GM23338 (cell line): Measurements from ENCODE around the gene SRMS. TPM values are rescaled to one million over a fixed set of nuclear protein-coding genes. Genes with fewer than 3 reads are reported as not detected.

Experiments used
- ATAC-seq: fragments of 200-7000 bp; cut with Tn5 transposase; 3 replicates; pipeline ENCODE4 v1.9.1; 2020
- DNase-seq: peaks from one replicate; pipeline ENCODE4 v3.0.0-alpha.2; 2015; ENCODE audit warnings: low spot score
- H2AFZ ChIP-seq: fragments of 200-600 bp; sonication (generic); 2 replicates; pipeline ENCODE4 v1.8.0; 2016; ENCODE audit warnings: antibody characterized with exemption, mild to moderate bottlenecking, moderate library complexity
- H3F3A ChIP-seq: fragments of 200-600 bp; sonication (generic); replicated peaks from 2 replicates; pipeline ENCODE4 v1.8.0; 2017; ENCODE audit warnings: antibody characterized with exemption, mixed run types, low read depth
- H3K27ac ChIP-seq: fragments of 200-600 bp; sonication (generic); 2 replicates; pipeline ENCODE4 v1.6.1; 2016; ENCODE audit warnings: low read depth
- H3K27me3 ChIP-seq: fragments of 200-600 bp; sonication (generic); 2 replicates; pipeline ENCODE4 v1.8.0; 2016; ENCODE audit warnings: mild to moderate bottlenecking, mixed run types, moderate library complexity; ENCODE audit not compliant: insufficient read depth
- H3K36me3 ChIP-seq: fragments of 200-600 bp; sonication (generic); 2 replicates; pipeline ENCODE4 v1.8.0; 2016; ENCODE audit warnings: mild to moderate bottlenecking; ENCODE audit not compliant: insufficient read depth
- H3K4me1 ChIP-seq: fragments of 200-600 bp; sonication (generic); 2 replicates; pipeline ENCODE4 v1.8.0; 2016; ENCODE audit warnings: mild to moderate bottlenecking, moderate library complexity; ENCODE audit not compliant: insufficient read depth
- H3K4me2 ChIP-seq: fragments of 200-600 bp; sonication (generic); 2 replicates; pipeline ENCODE4 v1.7.1; 2017; ENCODE audit warnings: mixed run types
- H3K4me3 ChIP-seq: fragments of 200-600 bp; sonication (generic); 2 replicates; pipeline ENCODE4 v1.6.1; 2016; ENCODE audit warnings: mixed run types
- H3K79me2 ChIP-seq: fragments of 200-600 bp; sonication (generic); replicated peaks from 2 replicates; pipeline ENCODE4 v1.8.0; 2017; ENCODE audit warnings: mild to moderate bottlenecking; ENCODE audit not compliant: insufficient read depth
- H3K9me2 ChIP-seq: fragments of 200-600 bp; sonication (generic); 2 replicates; pipeline ENCODE4 v1.8.0; 2017; ENCODE audit not compliant: insufficient read depth
- H4K20me1 ChIP-seq: fragments of 200-600 bp; sonication (generic); replicated peaks from 2 replicates; pipeline ENCODE4 v1.8.0; 2017; ENCODE audit warnings: mild to moderate bottlenecking; ENCODE audit not compliant: insufficient read depth
- H3K27ac Mint-ChIP-seq: 2 replicates; pipeline ENCODE4 v1.8.0; 2020; ENCODE audit warnings: inconsistent platforms, mild to moderate bottlenecking, moderate library complexity, mixed read lengths
- H3K27me3 Mint-ChIP-seq: 3 replicates; pipeline ENCODE4 v1.8.0; 2022; ENCODE audit warnings: low read depth, mild to moderate bottlenecking, moderate library complexity, mixed read lengths, inconsistent platforms; ENCODE audit not compliant: insufficient read depth, poor library complexity
- H3K36me3 Mint-ChIP-seq: 3 replicates; pipeline ENCODE4 v1.8.0; 2021; ENCODE audit warnings: low read depth, mild to moderate bottlenecking, inconsistent platforms, moderate library complexity, mixed read lengths
- H3K4me1 Mint-ChIP-seq: 3 replicates; pipeline ENCODE4 v1.8.0; 2020; ENCODE audit warnings: mild to moderate bottlenecking, inconsistent platforms, mixed read lengths
- H3K4me3 Mint-ChIP-seq: 3 replicates; pipeline ENCODE4 v1.8.0; 2021; ENCODE audit warnings: moderate library complexity, mild to moderate bottlenecking, inconsistent platforms, mixed read lengths
- H3K9me3 Mint-ChIP-seq: 3 replicates; pipeline ENCODE4 v1.8.0; 2020; ENCODE audit warnings: moderate library complexity, mild to moderate bottlenecking, inconsistent platforms, mixed read lengths
- CREB1 ChIP-seq: fragments of 250-450 bp; sonication (Bioruptor Pico); IDR thresholded peaks from 2 replicates; pipeline ENCODE4 v1.5.0; 2020; ENCODE audit warnings: low read depth, mild to moderate bottlenecking, moderate library complexity
- EZH2 ChIP-seq: fragments of 200-600 bp; sonication (generic); IDR thresholded peaks from one replicate; pipeline ENCODE4 v1.8.0; 2017; ENCODE audit warnings: antibody characterized with exemption, mild to moderate bottlenecking, low read depth; ENCODE audit not compliant: unreplicated experiment
- JUNB ChIP-seq: IDR thresholded peaks from one replicate; pipeline ENCODE4 v1.6.1; 2016; ENCODE audit warnings: antibody characterized with exemption; ENCODE audit not compliant: unreplicated experiment
- POLR2AphosphoS5 ChIP-seq: IDR thresholded peaks from 2 replicates; pipeline ENCODE4 v1.6.1; 2016; ENCODE audit warnings: antibody characterized with exemption, low read depth
- STAT1 ChIP-seq: IDR thresholded peaks from one replicate; pipeline ENCODE4 v1.6.1; 2016; ENCODE audit warnings: antibody characterized with exemption; ENCODE audit not compliant: unreplicated experiment
- ZNF331 ChIP-seq: fragments of 250-450 bp; sonication (Bioruptor Pico); IDR thresholded peaks from 2 replicates; pipeline ENCODE4 v1.5.0; 2020; ENCODE audit warnings: low read depth, mild to moderate bottlenecking, moderate library complexity
- polyA plus RNA-seq: library from polyadenylated mRNA; unstranded; fragments of >200 nt; fragmentation: Nextera tagmentation; extraction: Ambion mirVana; gene quantifications from 2 replicates; pipeline ENCODE4 v1.2.1, GENCODE V29; 2016
- total RNA-seq: library from RNA; depleted of rRNA; stranded (reverse); fragments of >200 nt; shearing (Covaris generic); gene quantifications from 2 replicates; pipeline ENCODE4 v1.2.3, GENCODE V29; 2014
- TF ChIP-seq, protein P1 (sequence below), 2 experiments: fragments of 200-600 bp in 1 of 2; sonication (generic) in 1 of 2; conservative IDR thresholded peaks; 2 replicates each; pipeline versions ENCODE4 v1.5.1 to v1.6.1; 2016 to 2017; ENCODE audit warnings: antibody characterized with exemption in 2 of 2, low read depth in 2 of 2, mild to moderate bottlenecking in 2 of 2, moderate library complexity in 1 of 2
- TF ChIP-seq, protein P2 (sequence below): IDR thresholded peaks from one replicate; pipeline ENCODE4 v1.6.1; 2018; ENCODE audit warnings: antibody characterized with exemption; ENCODE audit not compliant: unreplicated experiment
- TF ChIP-seq, protein P3 (sequence below): IDR thresholded peaks from 2 replicates; pipeline ENCODE4 v1.6.1; 2016; ENCODE audit warnings: antibody characterized with exemption

SRMS gene
- total and polyA plus RNA-seq, 2 experiments from 2014 or later: 0.23 to 0.59 TPM

DNA sequence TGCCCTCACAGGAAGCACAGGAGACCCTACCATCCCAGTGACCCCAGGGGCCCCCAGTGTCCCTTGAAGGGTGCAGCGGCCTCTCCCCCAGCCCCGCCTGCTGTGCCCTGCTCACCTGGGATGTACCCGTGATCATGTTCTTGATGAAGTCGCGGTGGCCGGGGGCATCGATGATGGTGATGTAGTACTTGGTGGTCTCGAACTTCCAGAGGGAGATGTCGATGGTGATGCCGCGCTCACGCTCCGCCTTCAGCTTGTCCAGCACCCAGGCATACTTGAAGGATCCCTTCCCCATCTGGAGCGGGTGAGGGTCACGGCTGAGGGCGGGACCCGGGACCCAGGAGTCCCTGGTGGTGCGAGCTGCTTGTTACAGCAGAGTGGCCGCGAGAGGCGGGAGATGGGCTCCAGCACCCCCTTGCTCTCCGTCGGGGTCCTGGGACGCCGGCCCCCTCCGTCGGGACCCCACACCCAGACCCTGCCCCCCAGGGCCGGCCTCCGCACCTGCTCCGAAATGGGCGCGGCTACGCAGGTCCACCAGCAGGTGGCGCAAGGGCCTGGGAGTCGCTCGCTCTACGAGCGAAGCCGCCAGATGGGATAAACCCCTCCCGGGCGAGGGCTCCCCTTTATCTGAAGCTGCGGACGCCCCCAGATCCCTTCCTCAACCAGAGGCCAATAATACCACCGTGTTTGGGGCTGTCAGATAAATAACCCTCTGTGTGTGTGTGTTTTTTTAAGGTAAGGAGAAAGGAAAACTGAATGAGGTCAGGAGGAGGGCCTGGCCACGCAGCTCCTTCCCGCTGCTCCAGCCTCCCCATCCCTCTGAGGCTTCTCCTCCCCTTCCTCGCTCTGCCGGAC, 51.6 kb downstream of the SRMS start:
- Histone ChIP-seq H3K4me1 (peaks cover 14% of the 10 kb centered on the region; the same call in 1 of the 2 replicates), H3K36me3 (no peaks in the 10 kb centered on the region), H3K79me2 (no peaks in the 10 kb centered on the region), H3K27me3 (peaks cover 36% of the 10 kb centered on the region), H3K4me3 (peak overlapping the region; percentile 45; the same call in 1 of the 2 replicates), H3K9me2 (0 out of 2 replicates have a peak, but pooled peaks cover 5% of the 10 kb centered on the region), H2AFZ (peak overlapping the region; percentile 91; the same call in 1 of the 2 replicates), H4K20me1 (no peaks in the 10 kb centered on the region), H3F3A (no peaks in the 10 kb centered on the region), H3K27ac (no peak overlapping the region), H3K4me2 (peak overlapping the region; percentile 81)
- Mint-ChIP-seq H3K4me3 (peak overlapping the region; percentile 49; the same call in 2 of the 3 replicates), H3K27me3 (peaks cover 31% of the 10 kb centered on the region), H3K4me1 (peaks cover 3% of the 10 kb centered on the region; the same call in 2 of the 3 replicates), H3K9me3 (peaks cover 3% of the 10 kb centered on the region; the same call in 1 of the 3 replicates), H3K27ac (no peak overlapping the region), H3K36me3 (peaks cover 17% of the 10 kb centered on the region)
- TF ChIP-seq CREB1 (CRISPR knock-in tag): peak; percentile 46
- TF ChIP-seq, protein P1, sequence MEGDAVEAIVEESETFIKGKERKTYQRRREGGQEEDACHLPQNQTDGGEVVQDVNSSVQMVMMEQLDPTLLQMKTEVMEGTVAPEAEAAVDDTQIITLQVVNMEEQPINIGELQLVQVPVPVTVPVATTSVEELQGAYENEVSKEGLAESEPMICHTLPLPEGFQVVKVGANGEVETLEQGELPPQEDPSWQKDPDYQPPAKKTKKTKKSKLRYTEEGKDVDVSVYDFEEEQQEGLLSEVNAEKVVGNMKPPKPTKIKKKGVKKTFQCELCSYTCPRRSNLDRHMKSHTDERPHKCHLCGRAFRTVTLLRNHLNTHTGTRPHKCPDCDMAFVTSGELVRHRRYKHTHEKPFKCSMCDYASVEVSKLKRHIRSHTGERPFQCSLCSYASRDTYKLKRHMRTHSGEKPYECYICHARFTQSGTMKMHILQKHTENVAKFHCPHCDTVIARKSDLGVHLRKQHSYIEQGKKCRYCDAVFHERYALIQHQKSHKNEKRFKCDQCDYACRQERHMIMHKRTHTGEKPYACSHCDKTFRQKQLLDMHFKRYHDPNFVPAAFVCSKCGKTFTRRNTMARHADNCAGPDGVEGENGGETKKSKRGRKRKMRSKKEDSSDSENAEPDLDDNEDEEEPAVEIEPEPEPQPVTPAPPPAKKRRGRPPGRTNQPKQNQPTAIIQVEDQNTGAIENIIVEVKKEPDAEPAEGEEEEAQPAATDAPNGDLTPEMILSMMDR (conservative IDR thresholded peaks at IDR 0.05; ENCODE audit: low read depth in 2 of 2): peak; percentile 84 to 91
- TF ChIP-seq, protein P2, sequence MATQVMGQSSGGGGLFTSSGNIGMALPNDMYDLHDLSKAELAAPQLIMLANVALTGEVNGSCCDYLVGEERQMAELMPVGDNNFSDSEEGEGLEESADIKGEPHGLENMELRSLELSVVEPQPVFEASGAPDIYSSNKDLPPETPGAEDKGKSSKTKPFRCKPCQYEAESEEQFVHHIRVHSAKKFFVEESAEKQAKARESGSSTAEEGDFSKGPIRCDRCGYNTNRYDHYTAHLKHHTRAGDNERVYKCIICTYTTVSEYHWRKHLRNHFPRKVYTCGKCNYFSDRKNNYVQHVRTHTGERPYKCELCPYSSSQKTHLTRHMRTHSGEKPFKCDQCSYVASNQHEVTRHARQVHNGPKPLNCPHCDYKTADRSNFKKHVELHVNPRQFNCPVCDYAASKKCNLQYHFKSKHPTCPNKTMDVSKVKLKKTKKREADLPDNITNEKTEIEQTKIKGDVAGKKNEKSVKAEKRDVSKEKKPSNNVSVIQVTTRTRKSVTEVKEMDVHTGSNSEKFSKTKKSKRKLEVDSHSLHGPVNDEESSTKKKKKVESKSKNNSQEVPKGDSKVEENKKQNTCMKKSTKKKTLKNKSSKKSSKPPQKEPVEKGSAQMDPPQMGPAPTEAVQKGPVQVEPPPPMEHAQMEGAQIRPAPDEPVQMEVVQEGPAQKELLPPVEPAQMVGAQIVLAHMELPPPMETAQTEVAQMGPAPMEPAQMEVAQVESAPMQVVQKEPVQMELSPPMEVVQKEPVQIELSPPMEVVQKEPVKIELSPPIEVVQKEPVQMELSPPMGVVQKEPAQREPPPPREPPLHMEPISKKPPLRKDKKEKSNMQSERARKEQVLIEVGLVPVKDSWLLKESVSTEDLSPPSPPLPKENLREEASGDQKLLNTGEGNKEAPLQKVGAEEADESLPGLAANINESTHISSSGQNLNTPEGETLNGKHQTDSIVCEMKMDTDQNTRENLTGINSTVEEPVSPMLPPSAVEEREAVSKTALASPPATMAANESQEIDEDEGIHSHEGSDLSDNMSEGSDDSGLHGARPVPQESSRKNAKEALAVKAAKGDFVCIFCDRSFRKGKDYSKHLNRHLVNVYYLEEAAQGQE: no peak
- ATAC-seq (peak; percentile 68), DNase-seq (peak; percentile 87)

DNA sequence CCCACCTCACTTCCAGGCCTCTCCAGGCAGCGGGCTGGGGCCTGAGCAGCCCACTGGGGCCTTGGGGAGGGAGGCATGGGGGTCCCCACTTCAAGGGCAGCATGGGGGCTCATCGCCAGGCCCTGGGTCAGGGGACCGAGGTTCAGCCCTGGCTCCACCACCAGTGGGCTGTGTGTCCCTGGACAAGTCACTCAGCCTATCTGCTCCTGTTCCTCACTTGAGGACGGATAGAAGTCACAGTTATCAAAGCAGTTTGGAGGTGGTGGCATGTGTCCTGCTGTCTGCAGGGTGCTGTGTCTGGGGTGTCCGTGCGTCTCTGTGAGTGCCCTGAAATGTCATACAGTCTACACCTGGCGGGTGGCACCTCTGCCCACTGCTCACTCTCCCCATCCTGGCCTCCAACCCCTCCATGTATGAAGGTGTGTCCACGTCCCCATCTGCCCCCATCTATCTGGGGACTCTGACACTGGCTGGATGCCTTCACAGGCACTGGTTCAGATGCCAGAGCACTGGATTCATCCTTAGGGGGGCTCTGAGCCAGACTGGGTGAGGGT, 52.3 kb downstream of the SRMS start:
- no peak for ATAC-seq
- Mint-ChIP-seq H3K9me3 (peaks cover 3% of the 10 kb centered on the region; the same call in 1 of the 3 replicates), H3K36me3 (peaks cover 17% of the 10 kb centered on the region), H3K4me3 (no peak overlapping the region), H3K27ac (no peak overlapping the region), H3K27me3 (peaks cover 31% of the 10 kb centered on the region), H3K4me1 (peaks cover 3% of the 10 kb centered on the region; the same call in 2 of the 3 replicates)
- no peak overlapping the region for H3K4me2 ChIP-seq
- no peaks in the 10 kb centered on the region for H3K36me3 ChIP-seq
- H3K4me1 ChIP-seq: peaks cover 14% of the 10 kb centered on the region; the same call in 1 of the 2 replicates
- no peak overlapping the region for H3K4me3 ChIP-seq
- no peak overlapping the region for H2AFZ ChIP-seq
- no peak for DNase-seq
- no peak overlapping the region for H3K27ac ChIP-seq
- H3K9me2 ChIP-seq: 0 out of 2 replicates have a peak, but pooled peaks cover 5% of the 10 kb centered on the region
- no peaks in the 10 kb centered on the region for H3K79me2 ChIP-seq
- H3K27me3 ChIP-seq: peaks cover 35% of the 10 kb centered on the region
- H3F3A ChIP-seq: no peaks in the 10 kb centered on the region
- no peaks in the 10 kb centered on the region for H4K20me1 ChIP-seq
- TF ChIP-seq ZNF331 (CRISPR knock-in tag) (no peak), CREB1 (CRISPR knock-in tag) (no peak), STAT1 (no peak), POLR2AphosphoS5 (no peak), EZH2 (no peak), JUNB (no peak)
- TF ChIP-seq, protein P3, sequence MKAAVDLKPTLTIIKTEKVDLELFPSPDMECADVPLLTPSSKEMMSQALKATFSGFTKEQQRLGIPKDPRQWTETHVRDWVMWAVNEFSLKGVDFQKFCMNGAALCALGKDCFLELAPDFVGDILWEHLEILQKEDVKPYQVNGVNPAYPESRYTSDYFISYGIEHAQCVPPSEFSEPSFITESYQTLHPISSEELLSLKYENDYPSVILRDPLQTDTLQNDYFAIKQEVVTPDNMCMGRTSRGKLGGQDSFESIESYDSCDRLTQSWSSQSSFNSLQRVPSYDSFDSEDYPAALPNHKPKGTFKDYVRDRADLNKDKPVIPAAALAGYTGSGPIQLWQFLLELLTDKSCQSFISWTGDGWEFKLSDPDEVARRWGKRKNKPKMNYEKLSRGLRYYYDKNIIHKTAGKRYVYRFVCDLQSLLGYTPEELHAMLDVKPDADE: no peak
- TF ChIP-seq, protein P2: no peak
